HCT116 (cell line): ENCODE measurements around the gene PIH1D1. TPM values are rescaled to one million over a fixed set of nuclear protein-coding genes. Genes with fewer than 3 reads are reported as not detected.

ENCODE experiments used
- ATAC-seq: fragments of 200-7000 bp; cut with Tn5 transposase; 2 replicates; pipeline ENCODE4 v1.9.1; 2020; ENCODE audit warnings: mild to moderate bottlenecking, moderate library complexity
- BruUV-seq: library from RNA; stranded (reverse); fragments of 400-500 nt; replicated peaks from 2 replicates; lab custom pipeline; 2021; lab: Mats Ljungman, UMichigan
- CTCF ChIA-PET: fragments of 300-600 bp; sonication (Branson Sonifier 250); formaldehyde crosslinking; loops from one replicate; lab custom pipeline; 2021; ENCODE audit warnings: antibody characterized with exemption; lab: Charles Lee
- POLR2A ChIA-PET: fragments of 300-600, 350-600 bp; sonication (Branson Sonifier 250); formaldehyde crosslinking; loops from one replicate; lab custom pipeline; 2021; ENCODE audit warnings: antibody characterized with exemption; lab: Charles Lee
- RAD21 ChIA-PET, 2 experiments: fragments of 300-600 bp; sonication (Branson Sonifier 250); formaldehyde crosslinking; loops; one replicate each; lab custom pipeline; 2023; ENCODE audit warnings: low total read pairs in 2 of 2; ENCODE audit not compliant: uncharacterized antibody in 2 of 2, unreplicated experiment in 2 of 2, low non-redundant PET in 1 of 2; lab: Charles Lee
- DNase-seq: peaks from one replicate; pipeline ENCODE4 v3.0.0-alpha.2; 2010; ENCODE audit warnings: low read depth, low spot score
- H2AFZ ChIP-seq: fragments of 200-600 bp; shearing (Covaris generic), sonication (generic); 2 replicates; pipeline ENCODE4 v1.6.1; 2017; ENCODE audit warnings: low read depth, mixed run types, mixed read lengths, antibody characterized with exemption, low read length; ENCODE audit not compliant: poor library complexity, severe bottlenecking
- H3K27ac ChIP-seq: 2 replicates; pipeline ENCODE4 v1.5.1; 2012; ENCODE audit warnings: low read depth, low read length
- H3K27me3 ChIP-seq: fragments of 200-600 bp; sonication (generic); 2 replicates; pipeline ENCODE4 v1.6.1; 2016; ENCODE audit warnings: mixed run types, low read length, mixed read lengths; ENCODE audit not compliant: insufficient read depth
- H3K36me3 ChIP-seq, 2 experiments: fragments of 200-500 bp in 1 of 2; fragments of 200-600 bp in 1 of 2; sonication (Bioruptor generic) in 1 of 2; sonication (generic) in 1 of 2; 2 replicates each; pipeline versions ENCODE4 v1.5.1 to v1.6.1; 2014 to 2016; ENCODE audit warnings: low read length in 2 of 2, inconsistent platforms in 1 of 2, mixed read lengths in 1 of 2, mixed run types in 1 of 2; ENCODE audit not compliant: insufficient read depth in 2 of 2, control insufficient read depth in 1 of 2
- H3K4me1 ChIP-seq, 2 experiments: fragments of 200-600 bp in 1 of 2; sonication (generic) in 1 of 2; 2 replicates each; pipeline versions ENCODE4 v1.5.1 to v1.6.1; 2012 to 2017; ENCODE audit warnings: low read length in 2 of 2, inconsistent platforms in 1 of 2, mild to moderate bottlenecking in 1 of 2, mixed read lengths in 1 of 2, mixed run types in 1 of 2, moderate library complexity in 1 of 2; ENCODE audit not compliant: insufficient read depth in 2 of 2, control insufficient read depth in 1 of 2
- H3K4me2 ChIP-seq: fragments of 200-600 bp; sonication (generic); 2 replicates; pipeline ENCODE4 v1.6.1; 2017; ENCODE audit warnings: mixed run types, low read length, mixed read lengths
- H3K4me3 ChIP-seq, 2 experiments: fragments of 200-600 bp in 1 of 2; sonication (generic) in 1 of 2; replicated peaks in 1 of 2; 2 replicates each; pipeline ENCODE4 v1.5.1; 2011 to 2016; ENCODE audit warnings: low read length in 2 of 2, control low read depth in 1 of 2, low read depth in 1 of 2, mild to moderate bottlenecking in 1 of 2, mixed read lengths in 1 of 2, mixed run types in 1 of 2
- H3K79me2 ChIP-seq: fragments of 200-600 bp; sonication (generic); 2 replicates; pipeline ENCODE4 v1.6.1; 2017; ENCODE audit warnings: mild to moderate bottlenecking, mixed run types, low read length, moderate library complexity, mixed read lengths; ENCODE audit not compliant: insufficient read depth
- H3K9ac ChIP-seq: fragments of 200-600 bp; sonication (generic); 2 replicates; pipeline ENCODE4 v1.6.1; 2016; ENCODE audit warnings: low read length, mixed read lengths
- H3K9me2 ChIP-seq: fragments of 200-600 bp; sonication (generic), shearing (Covaris generic); 2 replicates; pipeline ENCODE4 v1.6.1; 2017; ENCODE audit warnings: mixed run types, mild to moderate bottlenecking, moderate library complexity; ENCODE audit not compliant: insufficient read depth
- H3K9me3 ChIP-seq, 2 experiments: fragments of 200-500 bp in 1 of 2; fragments of 200-600 bp in 1 of 2; sonication (Bioruptor generic) in 1 of 2; sonication (generic) in 1 of 2; 2 replicates each; pipeline ENCODE4 v1.6.1; 2014 to 2017; ENCODE audit warnings: low read length in 2 of 2, mixed read lengths in 2 of 2, inconsistent platforms in 1 of 2, low read depth in 1 of 2, mild to moderate bottlenecking in 1 of 2, mixed run types in 1 of 2, moderate library complexity in 1 of 2; ENCODE audit not compliant: control insufficient read depth in 1 of 2, insufficient read depth in 1 of 2
- H4K20me1 ChIP-seq: fragments of 200-600 bp; sonication (generic), shearing (Covaris generic); 2 replicates; pipeline ENCODE4 v1.6.1; 2017; ENCODE audit warnings: mixed run types, mild to moderate bottlenecking, moderate library complexity; ENCODE audit not compliant: insufficient read depth
- CTCF ChIP-seq, 3 experiments: fragments of 200-600 bp in 1 of 3; sonication (generic) in 1 of 3; IDR thresholded peaks in 2 of 3; conservative IDR thresholded peaks in 1 of 3; 2 replicates each; pipeline ENCODE4 v1.5.1; 2012 to 2017; ENCODE audit warnings: low read depth in 2 of 3, low read length in 2 of 3, antibody characterized with exemption in 1 of 3, borderline replicate concordance in 1 of 3, control low read depth in 1 of 3, mild to moderate bottlenecking in 1 of 3, mixed read lengths in 1 of 3, mixed run types in 1 of 3, moderate library complexity in 1 of 3; ENCODE audit not compliant: insufficient read depth in 1 of 3
- ELF1 ChIP-seq: IDR thresholded peaks from 2 replicates; pipeline ENCODE4 v1.6.1; 2012; ENCODE audit warnings: low read depth, borderline replicate concordance
- EZH2 ChIP-seq: fragments of 200-600 bp; sonication (generic); IDR thresholded peaks from 2 replicates; pipeline ENCODE4 v1.6.1; 2017; ENCODE audit warnings: antibody characterized with exemption, mixed run types
- JUND ChIP-seq: IDR thresholded peaks from 2 replicates; pipeline ENCODE4 v1.6.1; 2012
- SIN3A ChIP-seq: IDR thresholded peaks from 2 replicates; pipeline ENCODE4 v1.6.1; 2012; ENCODE audit warnings: low read depth
- SP1 ChIP-seq: IDR thresholded peaks from 2 replicates; pipeline ENCODE4 v1.6.1; 2012; ENCODE audit warnings: low read depth
- TCF7L2 ChIP-seq: IDR thresholded peaks from 2 replicates; pipeline ENCODE4 v1.7.0; 2011; ENCODE audit warnings: borderline replicate concordance, inconsistent platforms; ENCODE audit not compliant: insufficient read depth, insufficient read length; ENCODE audit errors: extremely low read depth
- YY1 ChIP-seq: IDR thresholded peaks from 2 replicates; pipeline ENCODE4 v1.6.1; 2011; ENCODE audit warnings: low read length, low read depth, moderate library complexity, mild to moderate bottlenecking; ENCODE audit not compliant: insufficient replicate concordance; ENCODE audit errors: extremely low read depth
- ZNF274 ChIP-seq: fragments of 200-500 bp; sonication (Bioruptor generic); IDR thresholded peaks from 2 replicates; pipeline ENCODE4 v1.6.1; 2014; ENCODE audit warnings: mild to moderate bottlenecking, low read depth, low read length, inconsistent platforms
- intact Hi-C: fragments of 100-400 bp; cut with micrococcal nuclease; formaldehyde crosslinking; loops from 2 replicates; pipeline ENCODE4 v1.10.0; 2022
- total RNA-seq: library from RNA; stranded (reverse); gene quantifications from one replicate; pipeline ENCODE4 v1.2.1, GENCODE V29; 2021; ENCODE audit not compliant: unreplicated experiment
- TF ChIP-seq, protein P1 (sequence below): IDR thresholded peaks from 2 replicates; pipeline ENCODE4 v1.6.1; 2012

Gene PIH1D1
- total RNA-seq, 1 experiment from 2014 or later, result 152 TPM

DNA sequence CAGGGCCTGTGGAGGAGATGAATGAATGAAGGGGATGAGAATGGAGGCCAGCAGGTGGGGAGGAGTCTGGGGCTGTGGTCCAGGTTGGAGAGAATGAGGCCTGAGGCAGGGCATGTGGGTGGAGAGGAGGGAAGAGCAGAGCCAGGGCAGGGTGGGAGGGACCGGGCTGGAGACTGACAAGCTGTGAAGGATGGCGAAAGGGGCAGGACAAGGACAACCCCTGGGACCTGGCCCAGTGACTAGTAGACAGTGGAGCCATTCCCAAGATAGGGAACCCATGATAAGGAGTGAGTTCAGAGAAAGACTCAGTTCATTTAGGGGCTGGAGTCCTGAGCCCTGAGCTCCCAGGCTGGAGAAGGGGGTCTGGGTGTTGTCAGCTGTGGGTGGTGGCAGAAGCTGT is 31.4 kb downstream of the PIH1D1 start (continued):
- TF ChIP-seq, protein P1, sequence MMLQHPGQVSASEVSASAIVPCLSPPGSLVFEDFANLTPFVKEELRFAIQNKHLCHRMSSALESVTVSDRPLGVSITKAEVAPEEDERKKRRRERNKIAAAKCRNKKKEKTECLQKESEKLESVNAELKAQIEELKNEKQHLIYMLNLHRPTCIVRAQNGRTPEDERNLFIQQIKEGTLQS, result no peak
- TF ChIP-seq CTCF (IDR thresholded peaks at IDR 0.05 in 2 of 3, conservative IDR thresholded peaks at IDR 0.05 in 1 of 3; ENCODE audit: borderline replicate concordance in 1 of 3, insufficient read depth in 1 of 3, low read depth in 2 of 3, low read length in 2 of 3) (no peak), ZNF274 (no peak), EZH2 (no peak), TCF7L2 (no peak), YY1 (no peak), JUND (no peak)

DNA sequence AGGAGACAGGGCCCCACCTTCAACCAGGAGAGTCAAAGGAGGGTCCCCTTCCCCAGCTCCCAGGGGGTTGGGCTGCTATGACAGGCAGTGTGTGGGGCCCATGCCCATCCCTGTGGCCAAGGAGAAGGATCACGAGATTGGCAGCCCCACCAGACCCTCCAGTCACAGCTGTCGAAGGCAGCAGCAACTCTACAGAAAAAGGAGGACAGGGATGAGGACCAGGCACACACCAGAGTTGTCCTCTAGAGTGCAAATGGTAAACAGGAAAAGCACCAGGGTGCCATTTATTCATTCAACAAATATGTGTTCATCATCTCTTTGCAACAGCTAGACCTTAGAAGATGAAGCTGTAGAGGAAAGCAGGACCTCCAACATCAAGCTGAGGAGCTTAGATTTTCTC is 32.4 kb downstream of the PIH1D1 start:
- no TSS peak for BruUV-seq
- peaks cover 20% of the 10 kb centered on the region; the same call in 1 of the 2 replicates for H3K27me3 ChIP-seq

More for the DNA sequence above, 32.4 kb downstream of the PIH1D1 start:
- Histone ChIP-seq H2AFZ (no peak overlapping the region), H3K9me2 (no peaks in the 10 kb centered on the region), H3K36me3 (no peaks in the 10 kb centered on the region), H3K4me1 (peaks cover 0 to 5% of the 10 kb centered on the region in 2 experiments; a peak in 1 of 4 replicates), H3K4me2 (no peak overlapping the region), H3K27ac (no peak overlapping the region), H3K9ac (no peak overlapping the region), H3K79me2 (no peaks in the 10 kb centered on the region), H4K20me1 (no peaks in the 10 kb centered on the region), H3K9me3 (no peaks in the 10 kb centered on the region), H3K4me3 (no peak overlapping the region)
- DNase-seq (no peak), ATAC-seq (no peak)
- no peak for TF ChIP-seq ZNF274
- no peak for TF ChIP-seq ELF1
- no peak for TF ChIP-seq CTCF (IDR thresholded peaks at IDR 0.05 in 2 of 3, conservative IDR thresholded peaks at IDR 0.05 in 1 of 3; ENCODE audit: borderline replicate concordance in 1 of 3, insufficient read depth in 1 of 3, low read depth in 2 of 3, low read length in 2 of 3)
- TF ChIP-seq SIN3A, result no peak
- TF ChIP-seq SP1, result no peak
- TF ChIP-seq, protein P1, result no peak
- no peak for TF ChIP-seq EZH2
- ChIA-PET CTCF (no interaction called here), RAD21 (no interaction called here), POLR2A (no interaction called here)
- intact Hi-C loops, result no loop called here
